Erythroblast (primary cell): ENCODE results near the gene CHN2.

ENCODE experiments used
- GATA1 ChIP-seq: IDR thresholded peaks from 2 replicates; pipeline ENCODE4 v1.6.1; 2011; ENCODE audit warnings: low read depth, mild to moderate bottlenecking, control low read depth, low read length, moderate library complexity
- POLR2A ChIP-seq: IDR thresholded peaks from 2 replicates; pipeline ENCODE4 v1.6.1; 2011; ENCODE audit warnings: mild to moderate bottlenecking, low read length

DNA sequence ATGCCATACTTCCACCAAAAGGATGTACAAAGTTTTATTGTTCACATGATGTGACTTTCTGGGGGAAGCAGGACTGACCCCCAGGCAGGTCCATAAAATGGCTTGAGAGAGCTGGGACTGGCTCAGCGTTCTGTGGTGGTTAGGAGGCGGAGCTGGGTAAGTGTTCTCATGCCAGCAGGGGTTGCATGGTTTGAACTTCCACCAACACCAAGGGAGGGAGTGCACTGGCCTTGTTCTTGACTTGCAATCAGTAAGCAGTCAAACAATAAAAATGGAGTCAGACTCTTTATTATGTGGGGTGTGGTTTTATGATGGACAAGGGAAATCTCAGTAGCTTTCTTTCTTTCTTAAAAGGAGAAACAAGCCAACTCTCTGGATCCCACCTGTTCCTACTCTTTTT, 273.6 kb downstream of the CHN2 start:
- TF ChIP-seq POLR2A (no peak), GATA1 (no peak)
